NOMO-1 (cell line): ENCODE results near the gene FADS2.

Source experiments
- DNase-seq, 2 experiments: peaks; one replicate each; lab custom pipeline; 2025; ENCODE audit not compliant: unreplicated experiment in 2 of 2; lab: John Stamatoyannopoulos, UW

FADS2 gene

GRCh38 chr11:61817471-61818202 lies 10.5 kb upstream of the FADS2 start:
- no peak for DNase-seq

GRCh38 chr11:61820174-61820573 lies 7.9 kb upstream of the FADS2 start:
- DNase-seq, result no peak

- peak; percentile 71 to 75 for DNase-seq
Observed at GRCh38 chr11:61826930-61827570, 1.1 kb upstream of the FADS2 start.

- DNase-seq, result no peak
Observed at GRCh38 chr11:61828379-61828628, 204 bp downstream of the FADS2 start.

GRCh38 chr11:61828629-61829407 lies 718 bp downstream of the FADS2 start:
- peak; percentile 14 to 16 for DNase-seq

GRCh38 chr11:61829806-61830205 lies 1.7 kb downstream of the FADS2 start:
- DNase-seq, result no peak

GRCh38 chr11:61830237-61831105 lies 2.4 kb downstream of the FADS2 start:
- DNase-seq, result peak in 1 of 2 experiments; percentile 40

- no peak for DNase-seq
Observed at GRCh38 chr11:61832207-61832606, 4.1 kb downstream of the FADS2 start.

- DNase-seq, result no peak
Observed at GRCh38 chr11:61832754-61833153, 4.7 kb downstream of the FADS2 start.

- DNase-seq, result no peak
Observed at GRCh38 chr11:61833471-61833870, 5.4 kb downstream of the FADS2 start.

- no peak for DNase-seq
Observed at GRCh38 chr11:61833926-61834277, 5.8 kb downstream of the FADS2 start.

GRCh38 chr11:61834278-61835048 lies 6.4 kb downstream of the FADS2 start:
- DNase-seq, result peak; percentile 86 to 87

GRCh38 chr11:61836193-61836592 lies 8.1 kb downstream of the FADS2 start:
- no peak for DNase-seq

GRCh38 chr11:61837411-61838005 lies 9.4 kb downstream of the FADS2 start:
- DNase-seq, result no peak

- DNase-seq, result no peak
Observed at GRCh38 chr11:61838501-61838900, 10.4 kb downstream of the FADS2 start.

GRCh38 chr11:61838921-61839320 lies 10.8 kb downstream of the FADS2 start:
- no peak for DNase-seq

GRCh38 chr11:61839742-61840141 lies 11.6 kb downstream of the FADS2 start:
- DNase-seq, result no peak

GRCh38 chr11:61840371-61840770 lies 12.3 kb downstream of the FADS2 start:
- DNase-seq, result no peak

GRCh38 chr11:61841636-61842527 lies 13.8 kb downstream of the FADS2 start:
- no peak for DNase-seq
